Measurements from ENCODE around the gene AATK.
A peak's percentile ranks its signal among the peaks of the same experiment; 100 is the strongest.
"Not testable (repeated sequence)": the region's sequence is repeated elsewhere in the genome, so short reads cannot be mapped to it uniquely, and the experiment has no call there.

The AATK gene

GRCh38 chr17:81084680-81085419 lies 81.2 kb downstream of the AATK start:
- no peak for DNase-seq

- DNase-seq: no peak
Measured at GRCh38 chr17:81083125-81083765, 82.8 kb downstream of the AATK start.

DNA sequence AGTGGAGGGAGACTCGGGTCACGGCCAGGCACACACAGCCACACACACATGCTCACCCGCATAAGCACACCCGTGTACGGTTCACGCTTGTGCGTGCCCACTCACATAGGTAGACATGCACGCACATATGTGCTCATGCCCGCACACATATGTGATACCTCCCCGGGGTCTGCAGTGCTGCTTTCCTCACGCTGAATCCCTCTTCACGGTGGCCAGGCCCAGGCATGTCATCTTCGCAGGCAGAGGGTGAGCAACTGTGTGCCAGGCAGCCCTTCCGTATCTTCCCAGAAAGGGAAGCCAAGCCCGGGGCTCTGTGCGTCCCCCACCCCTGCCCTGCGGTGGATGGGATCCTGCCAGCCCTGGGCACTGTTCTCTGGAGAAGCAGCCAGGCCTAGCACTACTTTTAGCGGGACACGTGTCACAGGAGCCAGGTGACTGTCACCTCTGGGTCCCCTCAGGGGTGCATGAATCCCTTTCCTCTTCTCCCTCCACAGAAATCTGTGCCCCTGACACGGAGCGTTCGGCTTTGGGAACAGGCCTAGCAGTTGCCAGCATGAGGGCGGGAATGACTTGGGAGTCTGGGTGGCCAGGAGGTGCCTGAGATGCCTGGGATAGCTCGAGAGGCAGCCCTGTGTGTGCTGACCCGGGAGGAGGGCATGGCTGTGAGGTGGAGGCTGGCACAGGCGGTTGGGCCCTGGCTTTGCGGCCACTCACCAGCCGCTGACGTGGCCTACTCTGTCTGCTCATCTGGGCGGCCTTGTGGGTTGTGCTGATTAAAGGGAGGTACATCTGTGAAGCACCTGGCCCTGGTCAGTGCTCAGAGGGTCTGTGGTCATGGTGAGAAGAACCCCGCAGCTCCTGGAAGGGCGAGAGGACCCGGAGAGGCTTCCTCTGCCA lies 83.6 kb downstream of the AATK start:
- DNase-seq: no peak

DNA sequence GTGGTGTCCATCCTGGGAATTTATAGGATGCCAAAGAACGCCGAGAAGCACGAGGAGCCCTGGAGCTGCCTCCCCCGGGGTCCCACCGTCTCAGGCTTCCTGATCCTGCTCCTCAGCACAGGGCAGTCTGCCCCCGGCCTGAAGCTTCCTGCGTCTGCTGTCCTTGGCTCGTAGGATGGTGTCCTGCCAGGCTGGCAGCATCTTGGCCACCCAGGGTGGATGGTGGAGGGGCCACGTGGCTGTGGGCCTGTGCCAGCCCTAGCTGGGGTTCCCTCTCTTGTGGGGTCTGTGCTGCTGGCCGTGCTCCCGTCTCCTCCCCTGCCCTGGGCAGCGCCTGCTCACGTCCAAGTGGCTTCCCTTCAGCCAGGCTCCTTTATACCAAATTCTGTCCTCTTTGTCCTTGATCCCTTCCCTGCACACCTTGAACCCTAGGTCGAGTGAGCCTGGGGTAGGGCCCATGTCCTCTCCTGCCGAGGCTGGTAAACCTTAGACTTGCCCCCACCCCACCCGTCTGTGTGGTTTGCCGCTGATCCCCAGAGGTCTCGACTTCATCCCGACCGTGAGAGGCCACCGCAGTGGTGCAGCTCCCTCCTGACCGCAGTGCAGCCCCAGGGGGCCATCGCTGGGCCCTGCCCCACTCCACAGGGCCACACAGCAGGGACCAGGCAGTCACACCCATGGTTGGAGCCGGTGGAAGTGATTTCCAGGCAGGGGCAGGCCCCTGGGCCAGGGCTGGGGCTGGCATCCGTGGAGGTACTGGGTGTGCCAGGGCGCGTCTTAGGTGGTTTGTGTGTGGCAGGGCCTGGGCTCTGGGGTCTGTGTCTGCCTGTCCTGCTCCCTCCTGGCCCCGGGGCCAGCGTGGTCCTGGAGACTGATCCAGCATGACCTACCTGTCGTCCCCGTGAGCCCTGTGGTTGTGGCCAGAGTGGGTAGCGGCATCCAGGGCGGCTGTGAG lies 84.5 kb downstream of the AATK start:
- no peak for DNase-seq

DNA sequence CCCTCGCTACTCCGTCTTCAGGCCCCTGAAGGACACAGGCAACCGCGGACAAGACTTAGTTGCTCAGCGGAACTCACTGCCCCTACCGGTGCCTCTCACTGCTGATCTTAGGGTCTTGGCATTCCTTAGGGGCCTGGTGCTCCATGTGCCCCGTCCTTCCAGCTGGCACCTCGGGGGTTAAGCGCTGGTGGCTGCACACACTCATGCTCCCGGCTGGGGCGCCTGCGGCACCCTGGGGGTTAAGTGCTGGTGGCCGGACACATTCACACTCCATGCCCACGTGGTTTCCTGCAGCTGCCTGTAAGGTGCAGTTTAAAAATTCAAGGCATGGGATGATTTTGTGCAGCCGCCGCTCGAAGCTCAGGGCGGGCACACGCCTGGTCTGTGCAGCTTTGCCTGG lies 86.0 kb downstream of the AATK start:
- DNase-seq: no peak

GRCh38 chr17:81078026-81078913 lies 87.8 kb downstream of the AATK start:
- not testable (repeated sequence) for DNase-seq

GRCh38 chr17:81076141-81076679 lies 89.8 kb downstream of the AATK start:
- DNase-seq: no peak

GRCh38 chr17:81075307-81075706 lies 90.7 kb downstream of the AATK start:
- DNase-seq: no peak

GRCh38 chr17:81074875-81075274 lies 91.1 kb downstream of the AATK start:
- no peak for DNase-seq

DNA sequence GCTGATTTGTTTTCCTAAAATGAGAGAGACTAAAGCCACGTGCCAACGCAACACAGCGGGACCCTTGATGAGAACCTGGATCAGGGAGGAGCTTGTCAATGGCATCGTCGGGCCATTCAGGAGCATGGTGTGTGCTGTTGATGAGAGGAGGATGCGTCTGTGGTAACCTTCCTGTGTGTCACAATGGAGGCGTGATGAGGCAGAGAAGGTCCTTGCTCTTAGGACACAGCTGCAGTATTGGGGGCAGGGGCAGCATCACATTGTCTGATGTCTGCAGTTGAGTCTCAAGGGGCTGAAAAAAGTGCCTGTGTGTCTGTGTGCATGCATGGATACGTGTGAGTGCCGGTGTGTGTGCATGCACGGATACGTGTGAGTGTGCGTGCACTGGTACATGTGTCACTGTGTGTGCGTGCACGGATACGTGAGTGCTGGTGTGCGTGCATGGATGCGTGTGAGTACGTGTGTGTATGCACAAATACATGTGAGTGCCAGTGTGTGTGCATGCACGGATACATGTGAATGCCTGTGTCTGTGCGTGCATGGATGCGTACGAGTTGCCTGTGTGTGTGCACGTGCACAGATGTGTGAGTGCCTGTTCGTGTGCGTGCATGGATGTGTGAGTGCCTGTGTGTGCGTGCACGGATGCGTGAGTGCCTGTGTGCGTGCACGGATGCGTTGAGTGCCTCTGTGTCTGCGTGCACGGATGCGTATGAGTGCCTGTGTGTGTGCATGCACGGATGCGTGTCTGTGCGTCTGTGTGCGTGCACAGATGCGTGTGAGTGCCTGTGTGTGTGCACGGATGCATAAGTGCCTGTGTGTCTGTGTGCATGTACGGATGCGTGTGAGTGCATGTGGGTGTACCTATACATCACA lies 91.8 kb downstream of the AATK start:
- DNase-seq: no peak

- DNase-seq: no peak
Measured at GRCh38 chr17:81071761-81072741, 94.0 kb downstream of the AATK start.

DNA sequence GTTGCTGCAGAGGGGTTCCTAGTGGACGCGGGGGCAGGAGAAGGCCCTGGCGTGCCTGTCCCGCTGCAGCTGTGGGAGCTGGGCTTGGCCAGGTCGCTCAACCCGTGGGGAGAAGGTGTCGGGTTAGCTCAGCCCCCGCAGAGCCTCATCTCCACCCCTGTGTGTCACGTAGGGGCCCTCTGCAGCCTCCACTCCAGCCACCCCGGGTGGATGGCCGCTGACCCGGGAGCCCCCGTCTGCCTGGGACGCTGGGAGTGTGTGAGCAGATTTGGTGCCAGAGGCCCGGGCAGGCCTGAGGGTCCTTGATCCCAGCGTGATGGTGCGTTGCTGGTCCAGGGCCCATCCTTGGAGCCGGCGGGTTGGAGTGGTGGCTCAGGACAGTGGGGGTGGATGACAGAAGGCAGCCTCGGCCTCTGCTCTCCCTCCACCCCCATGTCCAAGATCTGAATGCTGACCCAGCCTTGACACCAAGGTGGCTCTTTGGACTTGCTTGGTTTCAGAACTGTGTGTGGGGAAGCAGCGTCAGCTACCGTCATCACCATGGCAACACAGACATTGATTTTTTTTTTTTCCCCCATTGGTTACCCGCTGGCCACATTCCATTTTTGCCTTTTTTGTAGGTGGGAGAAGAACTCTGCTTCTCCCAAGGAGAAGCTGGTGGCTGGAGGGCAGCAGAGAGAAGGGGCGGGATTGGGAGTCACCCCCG lies 95.3 kb downstream of the AATK start:
- no peak for DNase-seq

DNA sequence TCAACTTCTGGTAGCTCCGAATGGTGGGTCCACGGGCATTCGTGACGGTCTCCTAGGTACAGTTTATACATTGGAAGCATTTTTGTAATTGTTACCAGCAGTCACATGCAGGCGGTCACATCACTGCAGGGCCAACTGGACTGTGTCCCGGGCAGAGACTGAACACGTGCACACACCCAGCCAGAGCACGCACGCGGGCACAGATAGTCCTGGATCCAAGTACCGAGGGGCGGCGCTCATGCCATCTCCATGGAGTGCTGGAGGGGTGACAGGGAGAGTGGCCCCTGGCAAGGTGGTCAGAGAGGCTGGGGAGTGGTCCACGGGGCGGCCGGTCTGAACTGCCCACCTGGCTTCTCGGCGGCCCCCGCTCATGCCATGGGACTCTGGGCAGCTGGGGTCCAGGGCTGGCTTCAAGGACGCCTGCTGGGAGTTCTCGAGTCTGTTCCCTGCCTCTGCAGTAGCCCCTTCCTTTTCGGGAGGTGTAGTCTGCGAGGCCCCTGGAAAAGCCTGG lies 96.8 kb downstream of the AATK start:
- no peak for DNase-seq

DNA sequence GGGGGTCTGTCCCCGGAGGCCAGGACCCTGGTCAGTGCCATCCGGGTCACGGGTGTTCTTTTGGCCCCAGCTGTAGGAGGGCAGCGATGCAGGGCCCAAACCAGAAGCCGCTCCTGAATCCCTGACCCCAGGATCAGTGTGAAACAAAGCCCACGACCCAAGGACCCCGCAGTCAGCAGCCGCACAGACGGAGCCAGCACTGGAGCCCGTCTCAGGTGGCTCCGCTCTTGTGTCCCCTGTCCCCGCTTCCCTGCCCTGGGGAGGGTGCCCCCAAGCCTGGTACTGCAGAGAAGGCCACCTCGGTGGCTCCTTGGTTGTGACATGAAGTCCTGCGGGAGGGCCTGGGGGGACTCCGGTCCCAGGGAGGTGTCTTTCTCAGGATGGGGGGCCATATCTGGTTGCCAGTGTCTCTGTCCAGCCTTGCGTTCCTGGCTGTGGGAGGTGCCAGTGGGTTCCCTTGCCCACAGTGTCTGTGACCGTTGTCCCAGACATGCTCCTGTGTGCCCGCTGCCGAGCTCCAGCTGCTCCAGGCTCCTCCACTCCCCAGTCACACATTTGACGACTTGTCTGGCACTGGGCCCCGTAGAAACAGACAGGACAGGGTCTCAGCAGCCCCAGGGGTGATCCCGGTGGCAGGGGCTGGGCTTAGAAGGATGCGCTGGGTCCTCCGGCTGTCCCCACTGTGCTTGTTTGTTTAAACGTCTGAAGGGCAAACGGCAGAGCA lies 97.4 kb downstream of the AATK start:
- DNase-seq: no peak

- DNase-seq: peak; percentile 32
Measured at GRCh38 chr17:81067391-81067811, 98.6 kb downstream of the AATK start.
